Fibroblast of skin of right quadriceps (primary cell): Measurements from ENCODE around the gene TSKU.
"Not testable (repeated sequence)": the region's sequence is repeated elsewhere in the genome, so short reads cannot be mapped to it uniquely, and the experiment has no call there.

Source experiments
- DNase-seq: peaks from one replicate; pipeline ENCODE4 v3.0.0-alpha.2; 2013

The TSKU gene

DNA sequence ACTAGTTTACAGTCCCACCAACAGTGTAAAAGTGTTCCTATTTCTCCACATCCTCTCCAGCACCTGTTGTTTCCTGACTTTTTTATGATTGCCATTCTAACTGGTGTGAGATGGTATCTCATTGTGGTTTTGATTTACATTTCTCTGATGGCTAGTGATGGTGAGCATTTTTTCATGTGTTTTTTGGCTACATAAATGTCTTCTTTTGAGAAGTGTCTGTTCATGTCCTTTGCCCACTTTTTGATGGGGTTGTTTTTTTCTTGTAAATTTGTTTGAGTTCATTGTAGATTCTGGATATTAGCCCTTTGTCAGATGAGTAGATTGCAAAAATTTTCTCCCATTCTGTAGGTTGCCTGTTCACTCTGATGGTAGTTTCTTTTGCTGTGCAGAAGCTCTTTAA is 43.8 kb downstream of the TSKU start:
- not testable (repeated sequence) for DNase-seq

DNA sequence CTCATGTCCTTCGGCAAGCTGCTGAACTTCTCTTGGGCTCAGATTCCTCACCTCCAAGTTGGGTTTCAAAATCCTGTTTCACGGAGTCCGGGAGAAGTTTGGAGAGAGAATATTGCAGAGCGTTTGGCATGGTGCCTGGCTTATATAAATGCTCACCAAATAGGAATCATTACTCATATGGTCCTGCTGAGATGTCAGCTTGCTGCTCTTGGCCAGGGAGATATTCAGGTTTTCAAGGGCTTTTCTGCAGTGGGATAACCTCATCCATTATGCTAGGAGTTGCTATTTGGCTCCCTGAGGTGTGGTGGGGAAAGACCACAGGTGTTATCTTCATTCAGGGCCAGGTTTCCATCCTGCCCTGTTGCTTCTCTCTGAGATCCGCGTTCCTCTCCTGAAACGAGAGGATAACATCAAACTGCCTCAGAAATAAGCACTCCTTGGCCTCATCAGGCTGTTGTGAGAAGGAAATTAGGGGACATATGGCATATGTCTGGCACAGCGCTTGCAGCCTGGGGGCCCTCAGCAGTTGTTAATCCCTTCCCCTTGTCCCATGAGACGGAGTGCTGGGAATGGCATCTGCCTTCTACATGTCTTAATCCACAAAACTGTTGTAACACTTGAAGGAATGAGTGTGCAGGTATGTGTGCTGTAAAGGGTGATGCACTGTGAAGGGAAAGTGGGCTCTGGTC is 47.6 kb downstream of the TSKU start:
- DNase-seq = peak; percentile 75

- DNase-seq = no peak
Observed at GRCh38 chr11:76831686-76832310, 48.6 kb downstream of the TSKU start.

- DNase-seq = no peak
Observed at GRCh38 chr11:76832361-76832760, 49.2 kb downstream of the TSKU start.

- DNase-seq = no peak
Observed at GRCh38 chr11:76834151-76834550, 51.0 kb downstream of the TSKU start.

GRCh38 chr11:76835036-76835435 is 51.9 kb downstream of the TSKU start:
- no peak for DNase-seq

GRCh38 chr11:76835928-76836612 is 52.9 kb downstream of the TSKU start:
- peak; percentile 33 for DNase-seq

- no peak for DNase-seq
Observed at GRCh38 chr11:76836613-76837291, 53.6 kb downstream of the TSKU start.

DNA sequence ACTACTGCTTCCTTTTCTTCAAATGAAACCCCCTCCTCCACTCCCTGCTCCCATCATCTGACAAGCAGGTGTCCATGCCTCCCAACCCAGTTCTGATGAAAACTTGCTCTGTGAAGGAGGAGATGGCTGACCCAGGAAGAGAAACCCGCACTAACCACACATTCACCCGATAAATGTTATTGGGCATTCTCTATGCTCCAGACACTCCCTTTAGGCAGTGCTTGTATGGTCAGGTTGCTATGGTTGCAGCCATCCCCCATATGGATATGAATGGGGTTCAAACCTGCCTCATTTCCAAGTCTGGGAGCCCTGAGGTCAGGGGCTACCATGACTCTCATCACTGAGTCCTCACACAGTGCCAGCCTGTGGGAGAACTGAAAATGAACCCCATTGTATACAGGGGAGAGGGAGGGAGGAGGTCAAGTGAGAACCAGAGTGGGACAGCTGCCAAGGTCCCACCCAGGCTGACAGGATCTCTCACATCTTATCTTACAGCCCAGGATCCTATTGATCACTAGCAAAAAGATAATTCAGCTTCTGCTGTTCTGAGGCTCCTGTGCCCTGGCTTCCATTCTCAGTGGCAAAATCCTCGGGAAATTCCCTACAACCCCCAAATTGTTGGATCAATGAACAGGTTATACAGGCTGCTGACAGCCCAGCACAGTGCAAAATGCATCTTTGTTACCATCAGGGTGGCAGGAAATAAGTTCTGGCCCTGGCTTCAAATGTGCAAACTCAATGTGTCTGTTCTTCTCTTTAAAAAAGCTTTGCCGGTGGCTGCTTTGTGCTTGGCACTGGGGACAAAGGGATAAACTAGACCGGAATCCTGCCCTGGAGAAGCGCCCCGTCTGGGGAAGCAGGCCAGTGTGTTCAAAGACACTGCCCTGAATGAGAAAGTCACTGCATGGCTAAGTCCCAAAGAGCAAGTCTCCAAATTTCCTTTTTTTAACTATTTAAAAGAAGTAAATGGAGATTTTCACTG is 54.8 kb downstream of the TSKU start:
- no peak for DNase-seq

DNA sequence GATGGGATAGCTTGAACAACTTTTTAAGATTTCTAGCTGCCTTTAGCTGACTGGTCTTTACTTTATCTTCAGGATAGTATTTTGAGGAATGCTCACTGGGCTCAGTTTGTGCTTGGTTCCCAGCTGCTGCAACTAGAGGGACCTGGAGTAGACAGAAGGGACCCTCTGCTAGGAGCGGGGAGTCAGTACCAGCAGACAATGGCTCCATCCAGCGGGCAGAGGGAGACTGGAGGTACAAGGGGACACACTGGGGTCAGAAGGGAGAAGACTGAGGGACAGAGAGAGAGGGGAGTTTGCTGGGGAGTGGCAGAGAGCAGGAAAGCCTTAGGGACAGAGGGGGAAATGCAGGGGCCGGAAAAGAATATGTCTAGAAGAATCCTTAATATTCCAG is 55.5 kb downstream of the TSKU start:
- peak; percentile 20 for DNase-seq

DNA sequence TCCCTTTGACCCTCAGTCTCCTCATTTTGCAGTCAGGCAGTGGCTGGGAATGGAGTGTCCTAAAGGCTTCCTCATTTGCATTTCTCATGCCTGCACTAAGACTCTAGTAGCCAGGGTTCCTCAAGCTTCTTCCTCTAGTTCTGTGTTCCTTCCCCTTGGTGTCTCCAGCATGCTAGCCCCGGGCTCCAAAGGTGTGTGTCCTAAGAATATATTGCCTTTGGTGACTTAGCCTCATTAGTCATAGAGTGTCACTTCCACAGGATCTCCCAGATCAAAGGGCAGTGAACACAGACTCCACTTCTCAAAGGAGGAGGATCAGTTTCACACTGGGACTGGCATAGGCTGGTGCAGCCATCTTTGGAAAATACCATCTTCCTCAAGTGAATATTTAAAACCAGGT is 56.2 kb downstream of the TSKU start:
- no peak for DNase-seq

DNA sequence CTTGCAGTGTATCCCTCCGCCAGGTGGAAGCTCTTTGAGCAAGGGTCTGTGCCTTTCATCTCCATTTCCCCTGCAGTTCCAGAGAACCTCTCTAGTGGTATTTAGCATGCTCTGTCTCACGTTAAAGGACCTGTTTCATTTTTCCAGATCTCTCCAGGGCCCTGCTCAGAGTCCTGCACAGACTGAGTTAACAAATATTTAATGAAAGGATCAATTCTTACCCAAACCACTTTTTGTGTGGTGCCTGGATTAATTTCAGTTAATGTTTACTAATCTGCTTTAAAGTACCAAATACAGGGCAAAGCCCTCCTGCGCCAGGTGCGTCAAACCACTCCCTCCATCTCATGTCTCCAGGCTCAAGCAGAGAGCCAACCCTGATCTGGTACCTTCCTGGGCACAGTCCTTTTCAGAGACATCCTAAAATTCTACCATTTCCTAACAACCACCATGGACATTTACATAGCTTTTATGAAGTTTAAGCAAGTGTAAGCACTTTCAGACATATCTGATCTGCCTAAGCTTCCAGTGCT is 58.8 kb downstream of the TSKU start:
- DNase-seq = no peak

- DNase-seq = no peak
Observed at GRCh38 chr11:76843907-76844306, 60.8 kb downstream of the TSKU start.

- DNase-seq = no peak
Observed at GRCh38 chr11:76844511-76844910, 61.4 kb downstream of the TSKU start.

DNA sequence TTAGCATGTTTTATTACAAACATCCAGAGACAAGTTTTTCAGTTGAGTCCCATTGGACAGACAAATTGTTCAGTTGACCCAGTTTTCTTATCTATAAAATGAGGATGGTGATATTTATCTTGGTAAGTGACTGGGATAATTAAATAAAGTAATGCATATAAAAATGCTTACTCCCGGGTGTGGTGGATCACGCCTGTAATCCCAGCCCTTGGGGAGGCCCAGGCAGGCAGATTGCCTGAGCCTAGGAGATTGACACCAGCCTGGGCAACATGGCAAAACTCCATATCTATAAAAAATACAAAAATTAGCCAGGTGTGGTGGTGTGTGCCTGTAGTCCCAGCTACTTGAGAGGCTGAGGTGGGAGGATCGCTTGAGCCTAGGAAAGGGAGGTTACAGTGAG is 61.9 kb downstream of the TSKU start:
- no peak for DNase-seq

DNA sequence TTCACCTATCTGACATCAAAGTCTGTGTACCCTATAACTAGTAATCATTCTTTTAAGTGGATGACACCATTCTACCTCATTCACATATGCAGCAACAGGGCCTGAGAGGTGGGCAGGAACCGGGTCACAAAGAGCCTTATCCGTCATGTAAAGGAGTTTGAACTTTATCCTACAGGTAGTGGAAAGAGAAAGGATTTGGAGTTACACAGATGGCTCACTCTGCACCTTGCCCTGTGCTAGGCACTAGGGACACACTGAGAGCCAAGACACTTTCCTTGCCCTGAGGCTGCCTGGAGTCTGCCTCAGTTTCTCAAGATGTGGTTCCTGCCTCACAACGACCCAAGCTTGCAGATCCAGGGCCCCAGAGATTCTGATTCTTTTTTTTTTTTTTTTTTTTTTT is 63.3 kb downstream of the TSKU start:
- DNase-seq = no peak
